Smooth muscle cell (in vitro differentiated cells): ENCODE results near the gene ATG10. TPM values are rescaled to one million over a fixed set of nuclear protein-coding genes. Genes with fewer than 3 reads are reported as not detected.
"Not testable (repeated sequence)": the region's sequence is repeated elsewhere in the genome, so short reads cannot be mapped to it uniquely, and the experiment has no call there.

Experiments used
- DNase-seq: peaks from one replicate; lab custom pipeline; 2025; ENCODE audit not compliant: unreplicated experiment; lab: John Stamatoyannopoulos, UW
- H2AFZ ChIP-seq: fragments of 200-600 bp; sonication (generic); 2 replicates; pipeline ENCODE4 v1.6.0; 2016; ENCODE audit warnings: antibody characterized with exemption, low read depth, mild to moderate bottlenecking
- H3F3A ChIP-seq: fragments of 200-600 bp; sonication (generic); 2 replicates; pipeline ENCODE4 v1.6.0; 2017; ENCODE audit warnings: antibody characterized with exemption, low read depth
- H3K27ac ChIP-seq: fragments of 200-600 bp; sonication (generic); 2 replicates; pipeline ENCODE4 v1.5.1; 2016; ENCODE audit warnings: low read depth, mild to moderate bottlenecking
- H3K27me3 ChIP-seq: fragments of 200-600 bp; sonication (generic); 2 replicates; pipeline ENCODE4 v1.6.1; 2016; ENCODE audit warnings: low read depth, mild to moderate bottlenecking
- H3K36me3 ChIP-seq: fragments of 200-600 bp; sonication (generic); 2 replicates; pipeline ENCODE4 v1.5.1; 2016; ENCODE audit warnings: low read depth
- H3K4me1 ChIP-seq: fragments of 200-600 bp; sonication (generic); 2 replicates; pipeline ENCODE4 v1.5.1; 2016; ENCODE audit warnings: low read depth
- H3K4me2 ChIP-seq: fragments of 200-600 bp; sonication (generic); 2 replicates; pipeline ENCODE4 v1.6.0; 2016; ENCODE audit warnings: mild to moderate bottlenecking
- H3K4me3 ChIP-seq: fragments of 200-600 bp; sonication (generic); 2 replicates; pipeline ENCODE4 v1.5.1; 2016; ENCODE audit warnings: mild to moderate bottlenecking
- H3K79me2 ChIP-seq: fragments of 200-600 bp; sonication (generic); 2 replicates; pipeline ENCODE4 v1.6.0; 2016; ENCODE audit warnings: low read depth, mild to moderate bottlenecking
- H3K9ac ChIP-seq: fragments of 200-600 bp; sonication (generic); 2 replicates; pipeline ENCODE4 v1.6.0; 2016; ENCODE audit warnings: low read depth
- H3K9me3 ChIP-seq: fragments of 200-600 bp; sonication (generic); replicated peaks from 2 replicates; pipeline ENCODE4 v1.5.1; 2016; ENCODE audit warnings: low read depth
- H4K20me1 ChIP-seq: fragments of 200-600 bp; sonication (generic); 2 replicates; pipeline ENCODE4 v1.6.0; 2016; ENCODE audit warnings: low read depth
- CTCF ChIP-seq: fragments of 200-600 bp; sonication (generic); IDR thresholded peaks from 2 replicates; pipeline ENCODE4 v1.5.1; 2017; ENCODE audit warnings: borderline replicate concordance, mild to moderate bottlenecking, antibody characterized with exemption; ENCODE audit not compliant: insufficient read depth, poor library complexity, severe bottlenecking
- WGBS: methylation state at CpG from one replicate; pipeline ENCODE4 v1.1.7; 2016; ENCODE audit warnings: low lambda C conversion rate; 5-methylcytosine and 5-hydroxymethylcytosine counted together
- polyA plus RNA-seq: library from polyadenylated mRNA; unstranded; fragments of >200 nt; fragmentation: Nextera tagmentation; extraction: Ambion mirVana; gene quantifications from 2 replicates; pipeline ENCODE4 v1.2.1, GENCODE V29; 2016
- total RNA-seq: library from RNA; depleted of rRNA; stranded (reverse); fragments of >200 nt; gene quantifications from 2 replicates; pipeline ENCODE4 v1.2.3, GENCODE V29; 2014

Gene ATG10
- total and polyA plus RNA-seq, 2 experiments from 2014 or later = 7.2 to 12.5 TPM

- no peak for DNase-seq
- Histone ChIP-seq H3K27ac (no peak overlapping the region), H3K36me3 (peaks cover 7% of the 10 kb centered on the region), H3K4me1 (no peaks in the 10 kb centered on the region), H3K9me3 (no peaks in the 10 kb centered on the region), H3K27me3 (no peaks in the 10 kb centered on the region), H3K4me3 (no peak overlapping the region), H3K4me2 (no peak overlapping the region), H3F3A (no peaks in the 10 kb centered on the region), H4K20me1 (no peaks in the 10 kb centered on the region), H3K9ac (no peak overlapping the region), H2AFZ (no peak overlapping the region), H3K79me2 (no peaks in the 10 kb centered on the region)
- 59% methylated on average over 6 of the region's 6 CpGs for WGBS
- no peak for TF ChIP-seq CTCF
Measured at GRCh38 chr5:82004511-82004910, 32.7 kb downstream of the ATG10 start.

GRCh38 chr5:82009869-82010268 is 38.0 kb downstream of the ATG10 start:
- over 99% methylated on average over 12 of the region's 12 CpGs for WGBS

GRCh38 chr5:82010696-82011095 is 38.9 kb downstream of the ATG10 start:
- no peak overlapping the region for H3K9ac ChIP-seq
- H3K4me2 ChIP-seq = no peak overlapping the region
- H3K27me3 ChIP-seq = no peaks in the 10 kb centered on the region
- H2AFZ ChIP-seq = no peak overlapping the region
- no peak for TF ChIP-seq CTCF
- no peaks in the 10 kb centered on the region for H3K9me3 ChIP-seq
- no peaks in the 10 kb centered on the region for H3K4me1 ChIP-seq
- H3K4me3 ChIP-seq = no peak overlapping the region
- H3K27ac ChIP-seq = no peak overlapping the region
- no peaks in the 10 kb centered on the region for H4K20me1 ChIP-seq
- DNase-seq = no peak
- H3K79me2 ChIP-seq = no peaks in the 10 kb centered on the region
- H3K36me3 ChIP-seq = no peaks in the 10 kb centered on the region
- 98% methylated on average over 2 of the region's 2 CpGs for WGBS
- H3F3A ChIP-seq = no peaks in the 10 kb centered on the region

More at GRCh38 chr5:82009869-82010268, 38.0 kb downstream of the ATG10 start:
- not testable (repeated sequence) for H3K9ac ChIP-seq, H3K4me1 ChIP-seq, H3K79me2 ChIP-seq, H3F3A ChIP-seq, H4K20me1 ChIP-seq, H2AFZ ChIP-seq, H3K4me3 ChIP-seq, H3K27me3 ChIP-seq, H3K9me3 ChIP-seq, H3K27ac ChIP-seq, H3K36me3 ChIP-seq, DNase-seq, H3K4me2 ChIP-seq

- Histone ChIP-seq H3K79me2 (no peaks in the 10 kb centered on the region), H3K4me2 (no peak overlapping the region)
- WGBS = 92% methylated on average over 1 of the region's 1 CpG
Measured at GRCh38 chr5:82011761-82012160, 39.9 kb downstream of the ATG10 start.

GRCh38 chr5:82014644-82015043 is 42.8 kb downstream of the ATG10 start:
- not testable (repeated sequence) for H3K9me3 ChIP-seq, H3K4me3 ChIP-seq, H2AFZ ChIP-seq, H3K27me3 ChIP-seq, H3F3A ChIP-seq, H4K20me1 ChIP-seq, H3K79me2 ChIP-seq, H3K27ac ChIP-seq, DNase-seq, H3K36me3 ChIP-seq, H3K9ac ChIP-seq, H3K4me1 ChIP-seq, H3K4me2 ChIP-seq
- WGBS = 96% methylated on average over 4 of the region's 4 CpGs

More at GRCh38 chr5:82011761-82012160, 39.9 kb downstream of the ATG10 start:
- no peaks in the 10 kb centered on the region for H3K4me1 ChIP-seq
- H2AFZ ChIP-seq = no peak overlapping the region
- H3K4me3 ChIP-seq = no peak overlapping the region
- no peak overlapping the region for H3K27ac ChIP-seq
- H3K9ac ChIP-seq = no peak overlapping the region
- H3F3A ChIP-seq = no peaks in the 10 kb centered on the region
- TF ChIP-seq CTCF = no peak
- H3K27me3 ChIP-seq = no peaks in the 10 kb centered on the region
- H3K36me3 ChIP-seq = no peaks in the 10 kb centered on the region
- no peaks in the 10 kb centered on the region for H3K9me3 ChIP-seq
- no peak for DNase-seq
- H4K20me1 ChIP-seq = no peaks in the 10 kb centered on the region
